ENCODE measurements around the gene TCP11L1. TPM values are rescaled to one million over a fixed set of nuclear protein-coding genes. Genes with fewer than 3 reads are reported as not detected.

TCP11L1 gene
- total RNA-seq, 1 donor from 2014 or later = 25.0 TPM

GRCh38 chr11:33021501-33021900 lies 17.9 kb upstream of the TCP11L1 start:
- peaks cover 20% of the 10 kb centered on the region for H3K27me3 Mint-ChIP-seq (ENCODE audit: low read depth)
- DNase-seq (ENCODE audit: low read depth, low spot score) = no peak
- no peak overlapping the region for H3K4me3 Mint-ChIP-seq
- no peaks in the 10 kb centered on the region for H3K36me3 Mint-ChIP-seq (ENCODE audit: low read depth)
- H3K9me3 Mint-ChIP-seq = no peaks in the 10 kb centered on the region
- H3K27ac Mint-ChIP-seq (ENCODE audit: unreplicated experiment) = no peak overlapping the region
- TF ChIP-seq, protein P1, sequence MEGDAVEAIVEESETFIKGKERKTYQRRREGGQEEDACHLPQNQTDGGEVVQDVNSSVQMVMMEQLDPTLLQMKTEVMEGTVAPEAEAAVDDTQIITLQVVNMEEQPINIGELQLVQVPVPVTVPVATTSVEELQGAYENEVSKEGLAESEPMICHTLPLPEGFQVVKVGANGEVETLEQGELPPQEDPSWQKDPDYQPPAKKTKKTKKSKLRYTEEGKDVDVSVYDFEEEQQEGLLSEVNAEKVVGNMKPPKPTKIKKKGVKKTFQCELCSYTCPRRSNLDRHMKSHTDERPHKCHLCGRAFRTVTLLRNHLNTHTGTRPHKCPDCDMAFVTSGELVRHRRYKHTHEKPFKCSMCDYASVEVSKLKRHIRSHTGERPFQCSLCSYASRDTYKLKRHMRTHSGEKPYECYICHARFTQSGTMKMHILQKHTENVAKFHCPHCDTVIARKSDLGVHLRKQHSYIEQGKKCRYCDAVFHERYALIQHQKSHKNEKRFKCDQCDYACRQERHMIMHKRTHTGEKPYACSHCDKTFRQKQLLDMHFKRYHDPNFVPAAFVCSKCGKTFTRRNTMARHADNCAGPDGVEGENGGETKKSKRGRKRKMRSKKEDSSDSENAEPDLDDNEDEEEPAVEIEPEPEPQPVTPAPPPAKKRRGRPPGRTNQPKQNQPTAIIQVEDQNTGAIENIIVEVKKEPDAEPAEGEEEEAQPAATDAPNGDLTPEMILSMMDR (conservative IDR thresholded peaks at IDR 0.05) = no peak
- peaks cover 7% of the 10 kb centered on the region for H3K4me1 Mint-ChIP-seq

DNA sequence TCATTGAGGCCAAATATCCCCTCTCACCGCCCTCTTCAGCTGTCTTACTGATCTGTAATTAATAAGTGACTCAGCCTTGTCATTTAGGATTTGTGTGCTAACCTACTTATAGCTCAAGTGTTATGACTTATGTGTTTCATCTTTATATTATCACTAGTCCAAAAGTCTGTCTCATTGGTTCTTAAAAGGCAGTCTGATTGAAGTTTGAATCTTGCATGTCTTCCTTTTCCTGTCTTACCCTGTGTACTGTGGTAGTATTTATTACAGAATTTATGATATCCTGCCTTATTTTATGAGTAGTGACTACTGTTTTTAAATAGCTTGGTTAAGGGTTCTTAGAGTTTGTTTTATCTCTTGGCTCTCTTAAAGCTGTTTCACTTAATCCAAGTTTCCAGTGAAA lies 17.4 kb upstream of the TCP11L1 start:
- Mint-ChIP-seq H3K36me3 (ENCODE audit: low read depth) (no peaks in the 10 kb centered on the region), H3K4me1 (peaks cover 2% of the 10 kb centered on the region), H3K27me3 (ENCODE audit: low read depth) (peaks cover 16% of the 10 kb centered on the region), H3K9me3 (no peaks in the 10 kb centered on the region), H3K27ac (ENCODE audit: unreplicated experiment) (no peak overlapping the region), H3K4me3 (no peak overlapping the region)
- TF ChIP-seq, protein P1 (conservative IDR thresholded peaks at IDR 0.05) = no peak
- DNase-seq (ENCODE audit: low read depth, low spot score) = no peak

DNA sequence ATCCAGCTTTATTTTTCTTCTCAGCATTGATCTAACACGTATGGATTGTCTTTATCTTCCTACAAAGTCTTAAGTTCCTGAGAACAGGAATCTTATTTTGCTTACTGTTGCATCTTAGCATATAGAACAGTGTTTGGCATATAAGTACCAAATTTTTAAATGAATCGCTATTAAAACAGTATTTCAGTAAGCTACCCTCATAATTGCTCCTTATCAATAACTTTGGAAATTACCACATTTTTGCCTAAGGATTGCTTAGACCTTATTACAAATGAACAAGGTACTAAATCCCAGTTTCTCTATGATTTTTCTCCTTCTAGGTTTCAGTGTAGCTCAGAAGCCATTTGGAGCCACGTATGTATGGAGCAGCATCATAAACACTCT lies 14.0 kb upstream of the TCP11L1 start:
- H3K36me3 Mint-ChIP-seq (ENCODE audit: low read depth) = no peaks in the 10 kb centered on the region
- TF ChIP-seq, protein P1 (conservative IDR thresholded peaks at IDR 0.05) = no peak
- peaks cover 4% of the 10 kb centered on the region for H3K4me1 Mint-ChIP-seq
- DNase-seq (ENCODE audit: low read depth, low spot score) = no peak
- no peak overlapping the region for H3K4me3 Mint-ChIP-seq
- H3K9me3 Mint-ChIP-seq = no peaks in the 10 kb centered on the region
- no peaks in the 10 kb centered on the region for H3K27me3 Mint-ChIP-seq (ENCODE audit: low read depth)
- no peak overlapping the region for H3K27ac Mint-ChIP-seq (ENCODE audit: unreplicated experiment)

DNA sequence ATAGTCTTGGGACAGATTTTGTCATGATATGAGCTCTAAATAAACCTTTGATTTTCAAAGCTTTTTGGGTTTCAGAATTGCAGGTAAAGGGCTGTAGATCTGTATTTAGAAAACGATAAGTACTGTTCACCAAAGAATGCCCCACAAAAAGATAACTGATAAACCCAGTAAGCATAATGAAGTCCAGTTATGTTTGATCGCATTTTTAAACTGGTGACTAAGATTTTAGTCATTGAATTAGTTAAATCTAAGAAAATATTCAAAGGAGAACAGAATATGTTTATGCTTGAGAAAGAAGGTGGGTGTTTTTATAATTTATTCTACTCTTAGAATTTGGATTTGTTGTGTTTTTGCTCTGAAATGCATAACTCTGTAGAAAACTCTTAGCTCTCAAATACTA lies 12.1 kb upstream of the TCP11L1 start:
- Mint-ChIP-seq H3K4me1 (peaks cover 4% of the 10 kb centered on the region), H3K27me3 (ENCODE audit: low read depth) (no peaks in the 10 kb centered on the region), H3K36me3 (ENCODE audit: low read depth) (no peaks in the 10 kb centered on the region), H3K4me3 (no peak overlapping the region), H3K27ac (ENCODE audit: unreplicated experiment) (no peak overlapping the region), H3K9me3 (no peaks in the 10 kb centered on the region)
- DNase-seq (ENCODE audit: low read depth, low spot score) = no peak
- TF ChIP-seq, protein P1 (conservative IDR thresholded peaks at IDR 0.05) = no peak

DNA sequence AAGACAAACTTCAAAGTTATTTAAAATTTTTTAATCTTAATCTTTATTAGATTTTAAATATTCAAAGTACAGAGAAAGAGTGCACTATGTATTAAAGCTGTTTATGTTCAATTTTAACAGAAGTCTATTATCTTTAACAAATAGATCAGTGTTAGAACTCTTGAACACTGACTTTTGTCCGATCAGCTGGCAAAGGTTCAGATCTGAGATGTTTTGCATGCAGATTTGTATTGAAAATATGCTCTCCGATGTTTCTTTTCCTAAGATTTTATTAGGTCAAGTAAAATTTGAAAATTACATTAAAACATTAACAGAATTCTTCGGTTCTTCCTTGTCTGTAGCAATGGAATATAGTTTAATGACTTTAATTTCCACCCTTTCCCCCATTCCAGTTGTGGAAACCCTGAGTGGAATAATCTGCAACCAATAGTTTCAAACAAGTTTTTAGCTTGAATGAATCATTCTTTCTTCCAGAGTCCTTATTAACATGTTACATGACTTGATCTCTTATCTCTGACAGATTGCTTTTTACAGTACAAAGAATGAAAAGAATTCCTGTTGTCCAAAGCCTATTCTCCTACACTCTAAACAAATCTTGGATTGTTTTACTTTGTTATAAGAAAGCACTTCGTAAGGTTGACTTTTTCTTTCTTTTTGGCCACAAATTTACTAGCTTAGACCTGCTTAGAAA lies 11.4 kb upstream of the TCP11L1 start:
- Mint-ChIP-seq H3K36me3 (ENCODE audit: low read depth) (no peaks in the 10 kb centered on the region), H3K4me3 (no peak overlapping the region), H3K27me3 (ENCODE audit: low read depth) (no peaks in the 10 kb centered on the region), H3K9me3 (no peaks in the 10 kb centered on the region), H3K27ac (ENCODE audit: unreplicated experiment) (no peak overlapping the region), H3K4me1 (peaks cover 4% of the 10 kb centered on the region)
- TF ChIP-seq, protein P1 (conservative IDR thresholded peaks at IDR 0.05) = no peak
- no peak for DNase-seq (ENCODE audit: low read depth, low spot score)
